ENCODE data around the gene TRAF5. TPM values are rescaled to one million over a fixed set of nuclear protein-coding genes. Genes with fewer than 3 reads are reported as not detected.

Gene TRAF5
- total and polyA plus RNA-seq, 12 donors: 1.0 to 16.7 (median 7.4) TPM

- TF ChIP-seq POLR2A (IDR thresholded peaks at IDR 0.05) (no peak), CTCF (IDR thresholded peaks at IDR 0.05) (peak; percentile 53 to 76 (median 72))
- intact Hi-C loops (cut with DNase I): loop anchor here (10.0 kb wide), 2 partner anchors 61 to 191 kb away; no protein-coding TSS in a partner anchor
- 21 to 26% (median 23%) methylated on average over 9 of the region's 9 CpGs for WGBS, 4 donors
- H3K36me3 ChIP-seq (replicated peaks in 1 of 2): no peaks in the 10 kb centered on the region
- H3K27me3 ChIP-seq: no peaks in the 10 kb centered on the region
- H3K4me3 ChIP-seq: no peak overlapping the region
- no peaks in the 10 kb centered on the region for H3K9me3 ChIP-seq (replicated peaks in 1 of 3)
- H3K4me1 ChIP-seq (replicated peaks in 1 of 2): peaks cover 5 to 11% of the 10 kb centered on the region in 2 donors
- no peak overlapping the region for H3K27ac ChIP-seq
- peak; percentile 41 to 82 (median 55) for DNase-seq
Measured at GRCh38 chr1:211323156-211324063, 3.2 kb upstream of the TRAF5 start.

GRCh38 chr1:211324992-211325775, 1.4 kb upstream of the TRAF5 start:
- 85 to 91% (median 87%) methylated on average over 12 of the region's 12 CpGs for WGBS, 4 donors
- TF ChIP-seq CTCF (IDR thresholded peaks at IDR 0.05): no peak
- TF ChIP-seq POLR2A (IDR thresholded peaks at IDR 0.05): no peak
- intact Hi-C loops (cut with DNase I): loop anchor here (10.0 kb wide), 2 partner anchors 60 to 190 kb away; no protein-coding TSS in a partner anchor
- Histone ChIP-seq H3K9me3 (replicated peaks in 1 of 3) (no peaks in the 10 kb centered on the region), H3K4me3 (no peak overlapping the region), H3K27me3 (no peaks in the 10 kb centered on the region), H3K4me1 (replicated peaks in 1 of 2) (peaks cover 11 to 21% of the 10 kb centered on the region in 2 donors), H3K27ac (no peak overlapping the region), H3K36me3 (replicated peaks in 1 of 2) (no peaks in the 10 kb centered on the region)
- no peak for DNase-seq

- peak overlapping the region in 2 of 4 donors; percentile 63 to 95 for H3K4me3 ChIP-seq
- peak overlapping the region in 3 of 5 donors; percentile 70 to 84 (median 74) for H3K27ac ChIP-seq
- intact Hi-C loops (cut with DNase I): loop anchor here (10.0 kb wide), 2 partner anchors 59 to 189 kb away; no protein-coding TSS in a partner anchor
- H3K4me1 ChIP-seq (replicated peaks in 1 of 2): peaks cover 14 to 22% of the 10 kb centered on the region in 2 donors
- H3K9me3 ChIP-seq (replicated peaks in 1 of 3): no peaks in the 10 kb centered on the region
- 67 to 82% (median 79%) methylated on average over 8 of the region's 8 CpGs for WGBS, 4 donors
- TF ChIP-seq CTCF (IDR thresholded peaks at IDR 0.05): no peak
- TF ChIP-seq POLR2A (IDR thresholded peaks at IDR 0.05): no peak
- DNase-seq: no peak
- no peaks in the 10 kb centered on the region for H3K36me3 ChIP-seq (replicated peaks in 1 of 2)
- H3K27me3 ChIP-seq: no peaks in the 10 kb centered on the region
Measured at GRCh38 chr1:211326140-211326527, 499 bp upstream of the TRAF5 start.

Measured in adrenal gland (tissue), 12 donors.